Karpas-422 (cell line): Measurements from ENCODE around the gene PARD6A. TPM values are rescaled to one million over a fixed set of nuclear protein-coding genes. Genes with fewer than 3 reads are reported as not detected.
"Not testable (repeated sequence)": the region's sequence is repeated elsewhere in the genome, so short reads cannot be mapped to it uniquely, and the experiment has no call there.

ENCODE experiments used
- DNase-seq: peaks from one replicate; pipeline ENCODE4 v3.0.0-alpha.2; 2015
- H2AFZ ChIP-seq: fragments of 200-600 bp; sonication (generic); 2 replicates; pipeline ENCODE4 v1.6.1; 2014; ENCODE audit warnings: antibody characterized with exemption, low read length, mixed read lengths
- H3K27ac ChIP-seq: fragments of 200-600 bp; sonication (generic); 2 replicates; pipeline ENCODE4 v1.5.1; 2014; ENCODE audit warnings: mild to moderate bottlenecking, low read length, moderate library complexity
- H3K27me3 ChIP-seq: fragments of 200-600 bp; sonication (generic); 2 replicates; pipeline ENCODE4 v1.6.1; 2014; ENCODE audit warnings: low read length, mixed read lengths
- H3K36me3 ChIP-seq: fragments of 200-600 bp; sonication (generic); 2 replicates; pipeline ENCODE4 v1.6.1; 2014; ENCODE audit warnings: low read length, mixed read lengths; ENCODE audit not compliant: insufficient read depth
- H3K4me1 ChIP-seq: fragments of 200-600 bp; sonication (generic); 2 replicates; pipeline ENCODE4 v1.6.1; 2014; ENCODE audit warnings: mild to moderate bottlenecking, low read length, mixed read lengths
- H3K4me2 ChIP-seq: fragments of 200-600 bp; sonication (generic); 2 replicates; pipeline ENCODE4 v1.6.1; 2014; ENCODE audit warnings: low read length, low read depth, mild to moderate bottlenecking; ENCODE audit not compliant: poor library complexity, severe bottlenecking
- H3K4me3 ChIP-seq: fragments of 200-600 bp; sonication (generic); 2 replicates; pipeline ENCODE4 v1.5.1; 2014; ENCODE audit warnings: mild to moderate bottlenecking, antibody characterized with exemption, low read length, mixed read lengths
- H3K79me2 ChIP-seq: fragments of 200-600 bp; sonication (generic); 2 replicates; pipeline ENCODE4 v1.6.1; 2014; ENCODE audit warnings: mild to moderate bottlenecking, low read length, mixed read lengths
- H3K9ac ChIP-seq: fragments of 200-600 bp; sonication (generic); 2 replicates; pipeline ENCODE4 v1.6.0; 2014; ENCODE audit warnings: low read length
- H3K9me2 ChIP-seq: fragments of 200-600 bp; sonication (generic), shearing (Covaris generic); replicated peaks from 2 replicates; pipeline ENCODE4 v1.6.0; 2014; ENCODE audit warnings: mild to moderate bottlenecking, low read length, moderate library complexity; ENCODE audit not compliant: insufficient read depth
- H3K9me3 ChIP-seq: fragments of 300-700, 200-600 bp; sonication (generic); 2 replicates; pipeline ENCODE4 v1.6.1; 2014; ENCODE audit warnings: low read length, mixed read lengths
- H4K20me1 ChIP-seq: fragments of 200-600 bp; sonication (generic); 2 replicates; pipeline ENCODE4 v1.6.1; 2014; ENCODE audit warnings: mild to moderate bottlenecking, antibody characterized with exemption, low read length, low read depth; ENCODE audit not compliant: insufficient read depth
- total RNA-seq: library from RNA; depleted of rRNA; stranded (reverse); fragments of >200 nt; shearing (Covaris generic); gene quantifications from 2 replicates; pipeline ENCODE4 v1.2.3, GENCODE V29; 2014; ENCODE audit warnings: low replicate concordance

PARD6A gene
- total RNA-seq, 1 experiment from 2014 or later = 13.6 TPM

DNA sequence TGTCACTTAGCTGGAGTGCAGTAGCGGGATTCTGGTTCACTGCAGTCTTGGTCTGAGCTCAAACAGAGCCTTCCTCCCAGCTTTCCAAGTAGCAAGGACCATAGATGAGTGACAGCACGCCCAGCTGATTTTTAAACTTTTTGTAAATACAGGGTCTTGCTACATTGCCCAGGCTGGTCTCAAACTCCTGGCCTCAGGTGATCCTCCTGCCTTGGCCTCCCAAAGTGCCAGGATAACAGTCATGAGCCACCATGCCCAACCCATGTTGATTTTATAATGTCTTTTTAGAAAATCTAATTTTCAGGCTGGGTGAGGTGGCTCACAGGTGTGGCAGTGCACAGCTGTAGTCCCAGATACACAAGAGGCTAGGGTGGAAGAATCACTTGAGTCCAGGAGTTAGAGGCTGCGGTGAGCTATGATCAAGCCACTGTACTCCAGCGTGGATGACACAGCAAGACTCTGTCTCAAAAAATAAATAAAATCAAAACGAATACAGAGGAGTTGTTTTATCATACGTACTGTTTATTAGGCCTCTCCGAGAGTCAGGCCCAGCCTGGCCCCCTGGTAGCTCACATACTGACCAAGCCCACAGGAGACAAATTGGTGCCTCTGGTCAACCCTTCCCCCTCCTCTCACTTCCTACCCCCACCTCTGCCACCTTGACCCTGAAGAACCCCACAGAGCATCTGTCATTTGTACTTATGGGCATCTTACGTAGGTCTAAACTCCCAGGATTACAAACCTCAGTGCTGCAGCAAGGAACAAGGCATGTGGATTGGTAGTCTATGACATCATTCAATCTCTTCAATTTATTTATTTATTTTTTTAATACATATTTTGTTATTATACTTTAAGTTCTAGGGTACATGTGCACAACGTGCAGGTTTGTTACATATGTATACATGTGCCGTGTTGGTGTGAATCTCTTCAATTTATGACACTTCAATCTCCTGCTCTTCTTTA, 19.5 kb downstream of the PARD6A start:
- Histone ChIP-seq H3K27me3 (no peaks in the 10 kb centered on the region), H3K9me3 (no peaks in the 10 kb centered on the region), H3K4me1 (peaks cover 5% of the 10 kb centered on the region), H3K27ac (no peak overlapping the region), H3K9ac (no peak overlapping the region), H3K9me2 (no peaks in the 10 kb centered on the region), H3K36me3 (peaks cover 22% of the 10 kb centered on the region), H4K20me1 (peaks cover 5% of the 10 kb centered on the region; the same call in 1 of the 2 replicates), H2AFZ (no peak overlapping the region), H3K79me2 (peaks cover 47% of the 10 kb centered on the region), H3K4me2 (no peak overlapping the region), H3K4me3 (no peak overlapping the region)
- no peak for DNase-seq

- Histone ChIP-seq H2AFZ (no peak overlapping the region), H3K27ac (no peak overlapping the region), H3K9ac (no peak overlapping the region), H3K36me3 (peaks cover 24% of the 10 kb centered on the region), H4K20me1 (peaks cover 10% of the 10 kb centered on the region; the same call in 1 of the 2 replicates), H3K4me3 (no peak overlapping the region), H3K4me2 (no peak overlapping the region), H3K9me2 (no peaks in the 10 kb centered on the region), H3K9me3 (no peaks in the 10 kb centered on the region), H3K79me2 (peaks cover 71% of the 10 kb centered on the region), H3K4me1 (peaks cover 30% of the 10 kb centered on the region), H3K27me3 (no peaks in the 10 kb centered on the region)
- DNase-seq = no peak
Observed at GRCh38 chr16:67683767-67684166, 23.0 kb downstream of the PARD6A start.

DNA sequence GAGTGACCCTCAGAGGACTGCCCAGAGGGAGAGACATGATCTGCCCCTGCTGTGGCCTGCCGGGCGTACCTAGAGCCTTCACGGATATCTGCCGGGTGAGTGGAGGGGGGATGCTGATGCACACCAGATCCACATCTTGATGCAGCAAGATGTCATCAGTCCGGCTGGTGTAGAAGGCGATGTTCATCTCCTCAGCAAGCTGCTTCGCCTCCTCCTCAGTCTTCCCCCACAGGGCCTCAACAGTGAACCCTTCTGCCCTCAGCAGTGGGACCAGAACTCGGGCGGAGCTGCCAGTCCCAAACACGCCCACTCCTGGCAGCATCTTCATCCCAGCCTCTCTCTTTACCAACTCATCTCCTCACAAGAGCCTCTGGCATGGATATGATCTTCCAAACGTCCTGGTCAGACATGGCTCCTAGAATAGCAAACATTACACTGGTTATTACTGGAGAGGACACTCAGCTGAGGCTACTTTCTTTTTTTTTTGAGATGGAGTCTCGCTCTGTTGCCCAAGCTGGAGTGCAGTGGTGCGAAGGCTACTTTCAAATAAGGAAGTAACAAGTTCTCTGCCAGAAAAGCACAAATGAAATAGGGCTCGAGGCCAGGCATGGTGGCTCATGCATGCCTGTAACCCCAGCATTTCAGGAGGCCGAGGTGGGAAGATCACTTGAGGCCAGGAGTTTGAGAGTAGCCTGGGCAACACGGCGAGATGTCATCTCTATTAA, 24.8 kb downstream of the PARD6A start:
- H3K4me2 ChIP-seq = peak overlapping the region; percentile 38
- H4K20me1 ChIP-seq = peaks cover 10% of the 10 kb centered on the region; the same call in 1 of the 2 replicates
- peaks cover 27% of the 10 kb centered on the region for H3K36me3 ChIP-seq
- H3K79me2 ChIP-seq = peaks cover 81% of the 10 kb centered on the region
- peak overlapping the region; percentile 86 for H3K27ac ChIP-seq
- no peaks in the 10 kb centered on the region for H3K9me2 ChIP-seq
- H2AFZ ChIP-seq = no peak overlapping the region
- H3K27me3 ChIP-seq = no peaks in the 10 kb centered on the region
- H3K4me1 ChIP-seq = peaks cover 30% of the 10 kb centered on the region
- no peaks in the 10 kb centered on the region for H3K9me3 ChIP-seq
- no peak overlapping the region; the same call in 1 of the 2 replicates for H3K9ac ChIP-seq
- H3K4me3 ChIP-seq = no peak overlapping the region
- DNase-seq = peak; percentile 85

- H3K27me3 ChIP-seq, H3K9me2 ChIP-seq, H3K9me3 ChIP-seq, H3K36me3 ChIP-seq, DNase-seq, H3K4me3 ChIP-seq, H3K4me1 ChIP-seq, H2AFZ ChIP-seq, H3K4me2 ChIP-seq, H3K27ac ChIP-seq, H3K9ac ChIP-seq: not testable (repeated sequence)
- Histone ChIP-seq H4K20me1 (0 out of 2 replicates have a peak, but pooled peaks cover 11% of the 10 kb centered on the region), H3K79me2 (peaks cover 95% of the 10 kb centered on the region)
Observed at GRCh38 chr16:67693517-67694285, 32.9 kb downstream of the PARD6A start.

DNA sequence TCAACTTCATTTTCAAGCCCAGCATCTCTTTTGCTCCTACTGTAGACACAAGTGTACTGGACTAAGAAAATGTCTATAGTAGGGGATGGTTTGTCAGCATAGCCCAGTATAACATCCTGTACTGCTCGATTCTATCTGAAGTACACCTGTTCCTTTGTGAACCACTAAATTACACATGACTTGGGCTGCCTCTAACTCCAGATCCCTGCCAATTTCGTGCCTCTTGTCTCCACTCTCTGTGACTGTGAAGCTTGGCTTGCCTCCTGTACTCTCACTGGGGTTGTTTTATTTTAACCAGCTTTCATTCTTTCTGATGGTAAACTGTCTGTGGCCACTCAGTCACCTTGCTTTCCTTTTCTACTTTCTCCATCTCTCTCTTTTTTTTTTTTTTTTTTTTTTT, 33.9 kb downstream of the PARD6A start:
- Histone ChIP-seq H3K36me3 (peaks cover 8% of the 10 kb centered on the region), H3K4me2 (no peak overlapping the region), H3K27me3 (no peaks in the 10 kb centered on the region), H4K20me1 (0 out of 2 replicates have a peak, but pooled peaks cover 11% of the 10 kb centered on the region), H3K9me3 (no peaks in the 10 kb centered on the region), H3K79me2 (peaks cover 99% of the 10 kb centered on the region), H2AFZ (no peak overlapping the region), H3K9me2 (no peaks in the 10 kb centered on the region), H3K4me1 (peaks cover 9% of the 10 kb centered on the region), H3K4me3 (no peak overlapping the region), H3K27ac (no peak overlapping the region), H3K9ac (no peak overlapping the region)
- DNase-seq = no peak

- no peak for DNase-seq
- H3K27ac ChIP-seq = no peak overlapping the region
- peaks cover 9% of the 10 kb centered on the region for H3K4me1 ChIP-seq
- H3K27me3 ChIP-seq = no peaks in the 10 kb centered on the region
- H3K9me3 ChIP-seq = no peaks in the 10 kb centered on the region; the same call in 1 of the 2 replicates
- no peak overlapping the region for H3K9ac ChIP-seq
- H3K4me3 ChIP-seq = no peak overlapping the region
- H4K20me1 ChIP-seq = 0 out of 2 replicates have a peak, but pooled peaks cover 6% of the 10 kb centered on the region
- peaks cover 96% of the 10 kb centered on the region for H3K79me2 ChIP-seq
- no peaks in the 10 kb centered on the region for H3K9me2 ChIP-seq
- H3K4me2 ChIP-seq = no peak overlapping the region
- peaks cover 9% of the 10 kb centered on the region; the same call in 1 of the 2 replicates for H3K36me3 ChIP-seq
- H2AFZ ChIP-seq = no peak overlapping the region
Observed at GRCh38 chr16:67697422-67698185, 36.8 kb downstream of the PARD6A start.

DNA sequence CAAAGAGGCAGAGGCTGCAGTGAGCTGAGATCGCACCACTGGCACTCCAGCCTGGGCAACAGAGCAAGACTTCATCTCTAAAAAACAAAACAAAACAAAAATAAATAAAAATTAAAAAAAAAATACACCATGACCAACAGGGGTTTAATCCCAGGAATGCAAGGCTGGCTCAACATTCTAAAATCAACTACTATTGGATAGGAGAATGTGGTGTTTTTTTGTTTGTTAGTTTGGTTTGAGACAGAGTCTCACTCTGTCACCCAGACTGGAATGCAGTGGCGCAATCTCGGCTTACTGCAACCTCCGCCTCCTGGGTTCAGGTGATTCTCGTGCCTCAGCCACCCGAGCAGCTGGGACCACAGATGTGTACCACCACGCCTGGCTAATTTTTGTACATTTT, 38.5 kb downstream of the PARD6A start:
- DNase-seq = no peak
- H3K79me2 ChIP-seq = peaks cover 97% of the 10 kb centered on the region

More for the DNA sequence above, 38.5 kb downstream of the PARD6A start:
- no peaks in the 10 kb centered on the region for H3K9me2 ChIP-seq
- H3K4me1 ChIP-seq = no peaks in the 10 kb centered on the region
- H3K9ac ChIP-seq = no peak overlapping the region
- no peaks in the 10 kb centered on the region; the same call in 1 of the 2 replicates for H3K9me3 ChIP-seq
- H3K4me3 ChIP-seq = no peak overlapping the region
- no peak overlapping the region for H3K4me2 ChIP-seq
- peaks cover 9% of the 10 kb centered on the region; the same call in 1 of the 2 replicates for H3K36me3 ChIP-seq
- 0 out of 2 replicates have a peak, but pooled peaks cover 6% of the 10 kb centered on the region for H4K20me1 ChIP-seq
- no peaks in the 10 kb centered on the region for H3K27me3 ChIP-seq
- no peak overlapping the region for H2AFZ ChIP-seq
- H3K27ac ChIP-seq = no peak overlapping the region
